ENCODE data around the gene VSIR.

VSIR gene

DNA sequence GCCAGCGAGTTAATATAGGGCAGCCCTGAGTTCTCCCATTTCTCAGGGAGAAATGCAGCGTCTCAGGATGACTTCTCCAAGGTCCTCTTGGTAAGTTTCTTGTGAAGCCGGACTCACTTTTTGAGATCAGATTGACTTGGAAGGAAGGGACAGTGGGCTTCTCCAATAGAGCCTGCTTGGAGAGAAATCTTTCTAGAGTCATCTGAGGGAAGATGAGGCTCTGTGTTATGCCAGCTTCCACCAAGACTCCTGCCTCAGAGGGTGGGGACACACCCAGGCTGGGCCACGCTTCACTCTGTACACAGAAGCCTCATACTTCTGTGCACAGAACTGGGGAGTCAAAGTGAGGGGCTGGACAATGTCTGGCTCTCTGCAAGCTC is 59.3 kb downstream of the VSIR start:
- TF ChIP-seq, protein P1, sequence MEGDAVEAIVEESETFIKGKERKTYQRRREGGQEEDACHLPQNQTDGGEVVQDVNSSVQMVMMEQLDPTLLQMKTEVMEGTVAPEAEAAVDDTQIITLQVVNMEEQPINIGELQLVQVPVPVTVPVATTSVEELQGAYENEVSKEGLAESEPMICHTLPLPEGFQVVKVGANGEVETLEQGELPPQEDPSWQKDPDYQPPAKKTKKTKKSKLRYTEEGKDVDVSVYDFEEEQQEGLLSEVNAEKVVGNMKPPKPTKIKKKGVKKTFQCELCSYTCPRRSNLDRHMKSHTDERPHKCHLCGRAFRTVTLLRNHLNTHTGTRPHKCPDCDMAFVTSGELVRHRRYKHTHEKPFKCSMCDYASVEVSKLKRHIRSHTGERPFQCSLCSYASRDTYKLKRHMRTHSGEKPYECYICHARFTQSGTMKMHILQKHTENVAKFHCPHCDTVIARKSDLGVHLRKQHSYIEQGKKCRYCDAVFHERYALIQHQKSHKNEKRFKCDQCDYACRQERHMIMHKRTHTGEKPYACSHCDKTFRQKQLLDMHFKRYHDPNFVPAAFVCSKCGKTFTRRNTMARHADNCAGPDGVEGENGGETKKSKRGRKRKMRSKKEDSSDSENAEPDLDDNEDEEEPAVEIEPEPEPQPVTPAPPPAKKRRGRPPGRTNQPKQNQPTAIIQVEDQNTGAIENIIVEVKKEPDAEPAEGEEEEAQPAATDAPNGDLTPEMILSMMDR (IDR thresholded peaks at IDR 0.05; ENCODE audit: low read depth, low read length, missing control alignments): no peak
- in situ Hi-C loops (cut with HindIII; ENCODE audit: low sequenced_read_pairs): no loop called here
- no peak overlapping the region for H3K4me3 ChIP-seq (ENCODE audit: low read depth, low read length)
- no peak for DNase-seq (ENCODE audit: low read depth)

DNA sequence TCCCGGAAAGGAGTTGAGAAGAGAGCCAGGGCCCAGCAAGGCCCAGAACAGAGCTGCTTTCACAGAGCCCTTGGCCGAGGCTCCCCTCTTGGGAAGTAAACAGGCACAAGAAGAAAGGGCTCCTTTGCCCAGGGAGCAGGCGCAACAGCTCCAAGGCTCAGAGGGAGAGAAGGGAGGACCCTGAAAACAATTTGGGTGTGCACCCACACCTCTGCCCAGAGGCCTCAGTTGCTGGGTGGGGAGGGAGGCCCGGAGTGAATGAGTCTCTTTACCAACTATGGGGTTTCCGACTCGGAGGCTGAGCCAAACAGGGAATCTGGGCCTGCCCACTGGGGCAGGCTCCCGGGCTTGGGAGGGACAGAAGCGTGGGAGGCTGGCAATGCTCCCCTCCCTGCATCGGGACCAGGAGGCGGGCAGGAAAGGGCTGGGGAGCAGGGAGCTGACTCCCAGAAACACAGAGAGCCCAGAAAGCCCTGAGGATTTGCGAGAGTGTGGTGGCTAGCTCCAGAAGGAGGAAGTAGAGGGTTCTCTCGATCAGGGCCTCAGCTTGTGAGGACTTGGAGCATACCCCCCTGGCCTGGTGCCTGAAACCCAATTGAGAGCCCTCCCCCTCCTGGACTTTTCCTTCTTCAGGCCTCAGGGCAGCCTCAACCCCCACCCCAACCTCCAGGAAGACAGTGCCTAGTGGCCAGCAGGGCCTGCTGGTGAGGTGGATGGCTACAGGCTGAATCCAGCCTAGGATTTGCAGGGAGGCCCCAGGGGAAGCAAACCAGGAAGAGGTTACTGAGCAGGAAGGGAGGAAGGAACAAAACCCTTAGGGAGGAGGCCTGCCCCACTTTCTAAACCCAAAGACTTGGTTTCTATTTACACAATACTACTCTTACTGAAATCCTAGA is 59.9 kb downstream of the VSIR start:
- in situ Hi-C loops (cut with HindIII; ENCODE audit: low sequenced_read_pairs): no loop called here
- no peak for DNase-seq (ENCODE audit: low read depth)
- H3K4me3 ChIP-seq (ENCODE audit: low read depth, low read length): no peak overlapping the region
- TF ChIP-seq, protein P1 (IDR thresholded peaks at IDR 0.05; ENCODE audit: low read depth, low read length, missing control alignments): no peak

DNA sequence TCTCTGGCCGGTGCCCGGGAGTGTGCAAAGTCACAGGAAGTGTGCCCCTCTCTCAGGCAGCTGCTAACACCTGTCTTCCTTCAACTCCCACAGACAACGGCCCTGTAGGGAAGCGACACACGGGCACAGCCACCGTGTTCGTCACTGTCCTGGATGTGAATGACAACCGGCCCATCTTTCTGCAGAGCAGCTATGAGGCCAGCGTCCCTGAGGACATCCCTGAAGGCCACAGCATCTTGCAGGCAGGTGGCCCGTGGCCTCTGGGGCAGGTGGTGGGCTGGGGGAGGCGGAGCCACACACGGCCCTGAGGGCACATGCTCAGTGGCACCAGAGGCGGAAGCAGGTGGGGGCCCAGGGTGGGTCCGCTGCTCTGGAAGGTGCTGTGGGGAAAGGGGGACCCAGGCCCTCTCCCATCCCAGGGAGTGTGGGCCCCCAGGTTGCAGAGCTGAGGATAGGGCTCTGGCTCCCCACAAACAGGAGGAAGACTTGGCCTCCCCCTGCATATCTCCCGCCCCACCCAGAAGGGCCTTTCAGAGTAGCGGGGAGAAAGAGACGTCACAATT is 60.7 kb downstream of the VSIR start:
- DNase-seq (ENCODE audit: low read depth): no peak
- H3K4me3 ChIP-seq (ENCODE audit: low read depth, low read length): no peak overlapping the region
- in situ Hi-C loops (cut with HindIII; ENCODE audit: low sequenced_read_pairs): no loop called here
- TF ChIP-seq, protein P1 (IDR thresholded peaks at IDR 0.05; ENCODE audit: low read depth, low read length, missing control alignments): no peak

DNA sequence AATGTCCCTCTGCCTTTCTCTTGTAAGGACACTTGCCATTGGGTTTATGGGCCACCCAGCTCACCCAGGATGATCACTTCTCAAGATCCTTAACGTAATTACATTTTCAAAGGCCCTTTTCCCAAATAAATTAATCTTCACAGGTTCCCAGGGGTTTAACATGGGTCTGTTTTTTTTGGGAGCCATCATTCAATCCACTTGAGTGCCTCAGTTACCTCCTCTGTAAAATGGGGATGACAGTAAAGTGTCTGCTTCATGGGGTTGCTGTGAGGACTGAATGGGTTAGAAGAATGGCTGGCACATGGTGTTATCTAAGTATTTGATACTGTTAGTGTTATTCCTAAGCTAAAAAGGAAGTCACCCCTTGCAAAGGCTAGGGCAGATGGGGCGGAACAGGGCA is 61.1 kb downstream of the VSIR start:
- no peak overlapping the region for H3K4me3 ChIP-seq (ENCODE audit: low read depth, low read length)
- in situ Hi-C loops (cut with HindIII; ENCODE audit: low sequenced_read_pairs): no loop called here
- TF ChIP-seq, protein P1 (IDR thresholded peaks at IDR 0.05; ENCODE audit: low read depth, low read length, missing control alignments): no peak
- DNase-seq (ENCODE audit: low read depth): no peak

DNA sequence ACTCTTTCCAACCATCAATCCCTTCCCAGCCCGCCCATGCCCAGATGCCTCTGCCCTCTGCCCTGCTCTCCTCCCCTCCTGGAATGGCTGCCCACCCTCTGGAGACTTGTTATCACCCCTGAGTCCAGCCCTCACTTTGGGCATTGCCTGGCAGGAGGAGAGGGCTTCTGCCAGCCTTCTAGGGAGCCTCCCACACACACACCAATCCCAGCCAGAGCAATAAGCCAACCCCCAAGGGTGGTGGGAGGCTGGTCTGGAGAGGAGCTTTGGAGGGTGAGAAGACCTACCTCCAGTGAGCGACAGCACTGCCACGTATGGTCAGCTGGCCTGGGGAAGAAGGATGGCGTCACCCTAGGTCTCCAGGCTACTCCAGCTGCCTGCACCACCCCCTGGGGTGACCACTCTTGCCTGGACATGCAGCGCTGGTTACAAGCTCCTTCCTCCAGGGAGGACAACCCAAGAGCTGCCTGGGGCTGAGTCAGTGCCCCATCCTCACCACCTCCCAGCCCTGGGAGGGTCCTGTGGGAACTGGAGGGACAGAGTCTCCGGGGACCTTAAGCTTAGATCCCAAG is 62.2 kb downstream of the VSIR start:
- in situ Hi-C loops (cut with HindIII; ENCODE audit: low sequenced_read_pairs): no loop called here
- no peak overlapping the region for H3K4me3 ChIP-seq (ENCODE audit: low read depth, low read length)
- no peak for DNase-seq (ENCODE audit: low read depth)
- TF ChIP-seq, protein P1 (IDR thresholded peaks at IDR 0.05; ENCODE audit: low read depth, low read length, missing control alignments): no peak

DNA sequence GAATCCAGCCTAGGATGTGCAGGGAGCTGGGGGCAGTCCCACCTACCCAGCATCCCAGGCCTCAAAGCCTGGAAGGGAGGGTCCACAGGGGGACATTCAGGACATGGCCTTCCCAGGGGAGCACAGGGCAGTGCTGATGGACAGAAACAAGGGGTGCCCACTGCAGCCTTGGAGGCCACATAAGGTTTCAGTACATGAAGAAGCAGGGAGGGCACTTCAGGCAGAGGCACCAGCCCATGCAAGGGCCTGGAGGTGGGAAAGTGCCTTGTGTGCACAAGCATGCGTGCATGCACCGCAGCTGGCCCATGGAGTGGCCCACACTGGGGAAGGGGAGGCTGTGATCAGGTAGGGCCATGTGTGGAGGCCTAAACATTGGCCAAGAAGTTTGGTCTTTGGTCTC is 62.8 kb downstream of the VSIR start:
- TF ChIP-seq, protein P1 (IDR thresholded peaks at IDR 0.05; ENCODE audit: low read depth, low read length, missing control alignments): no peak
- DNase-seq (ENCODE audit: low read depth): no peak
- H3K4me3 ChIP-seq (ENCODE audit: low read depth, low read length): no peak overlapping the region
- in situ Hi-C loops (cut with HindIII; ENCODE audit: low sequenced_read_pairs): no loop called here
